Activated effector memory CD4-positive, alpha-beta T cell treated with Interleukin-2 at 50 U/mL for 16 hours (primary cell): ENCODE measurements around the gene B3GNT7.
"Not testable (repeated sequence)": the region's sequence is repeated elsewhere in the genome, so short reads cannot be mapped to it uniquely, and the experiment has no call there.

Source experiments
- DNase-seq: peaks from one replicate; pipeline ENCODE4 v3.0.0-alpha.2; 2020

Gene B3GNT7

DNA sequence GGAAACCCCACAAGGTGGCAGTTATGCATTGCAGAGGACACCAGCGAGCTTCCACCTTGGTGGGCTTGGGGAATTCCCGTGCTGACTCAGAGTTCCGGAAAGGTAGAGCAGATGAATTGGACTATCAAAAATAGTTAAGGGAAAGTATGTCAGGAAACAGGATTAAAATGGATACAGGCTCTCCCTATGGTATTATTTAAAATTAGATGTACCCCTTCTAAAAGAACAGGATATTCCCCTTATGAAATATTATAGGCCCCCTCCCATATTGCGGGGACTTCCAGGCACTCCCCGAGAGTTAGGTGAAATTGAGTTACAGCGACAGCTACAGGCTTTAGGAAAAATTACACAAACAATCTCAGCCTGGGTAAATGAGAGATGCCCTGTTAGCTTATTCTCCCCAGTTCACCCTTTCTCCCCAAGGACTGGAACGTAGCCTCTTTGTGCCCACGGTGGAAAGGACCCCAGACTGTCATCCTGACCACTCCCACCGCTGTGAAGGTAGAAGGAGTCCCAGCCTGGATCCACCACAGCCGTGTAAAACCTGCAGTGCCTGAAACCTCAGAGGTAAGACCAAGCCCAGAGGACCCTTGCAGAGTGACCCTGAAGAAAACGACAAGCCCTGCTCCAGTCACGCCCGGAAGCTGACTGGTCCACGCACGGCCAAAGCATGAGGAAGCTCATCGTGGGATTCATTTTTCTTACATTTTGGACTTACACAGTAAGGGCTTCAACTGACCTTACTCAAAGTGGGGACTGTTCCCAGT is 10.3 kb downstream of the B3GNT7 start:
- DNase-seq = not testable (repeated sequence)

- not testable (repeated sequence) for DNase-seq
Measured at GRCh38 chr2:231407686-231408085, 12.2 kb downstream of the B3GNT7 start.

- not testable (repeated sequence) for DNase-seq
Measured at GRCh38 chr2:231408304-231408703, 12.8 kb downstream of the B3GNT7 start.

GRCh38 chr2:231409776-231410175 is 14.3 kb downstream of the B3GNT7 start:
- no peak for DNase-seq

DNA sequence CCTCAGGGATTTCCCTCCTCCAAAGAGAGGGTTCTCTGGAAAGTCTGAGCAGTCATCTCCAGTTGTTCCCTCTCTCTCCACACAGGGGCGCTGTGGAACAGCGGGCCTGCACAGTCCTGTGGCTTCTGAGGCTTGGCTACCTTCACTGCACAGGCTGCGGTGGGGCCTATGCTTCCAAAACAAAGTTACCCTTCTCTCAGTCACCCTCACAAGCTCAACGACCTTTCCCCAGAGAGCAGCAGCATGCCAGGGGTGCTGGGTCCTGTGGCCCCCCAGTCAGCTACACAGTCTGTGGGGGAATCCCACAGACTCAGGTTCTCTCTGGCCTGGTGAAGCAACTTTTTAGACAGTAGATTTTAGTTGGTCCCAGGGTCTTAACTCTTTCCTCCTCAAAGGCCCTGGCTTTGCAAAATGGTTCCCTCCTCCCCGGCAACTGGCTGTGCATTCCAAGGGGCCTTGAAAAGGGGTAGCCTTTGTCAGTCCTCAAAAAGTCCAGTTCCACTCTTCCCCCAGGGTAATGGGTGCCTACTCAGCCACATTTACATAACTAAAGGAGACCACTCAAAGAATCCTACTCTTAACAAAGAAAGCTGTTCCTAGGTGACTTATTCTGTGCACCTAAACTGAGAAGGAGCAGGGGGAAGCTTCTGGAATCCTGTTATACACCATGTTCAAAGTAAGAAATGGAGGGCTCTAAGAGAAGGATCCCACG is 14.9 kb downstream of the B3GNT7 start:
- DNase-seq = no peak

DNA sequence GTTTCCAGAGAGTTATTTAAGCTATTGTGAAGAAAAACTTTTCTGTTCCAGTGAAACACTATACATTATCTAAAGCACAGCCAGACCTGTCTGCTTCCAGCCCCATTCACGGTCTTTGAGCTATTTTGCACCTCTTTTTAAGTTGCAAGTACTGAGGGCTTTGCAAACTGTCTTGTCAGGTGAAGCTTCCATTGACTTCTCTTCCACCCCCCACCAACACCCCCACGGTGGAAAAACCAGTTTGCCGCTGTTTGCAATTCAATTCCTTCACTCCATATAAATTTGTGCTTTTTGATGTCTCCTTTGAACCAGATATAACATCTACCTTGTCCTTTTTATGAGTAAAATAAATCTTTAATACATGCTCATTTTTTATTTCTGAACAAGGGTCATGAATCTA is 15.7 kb downstream of the B3GNT7 start:
- no peak for DNase-seq

DNA sequence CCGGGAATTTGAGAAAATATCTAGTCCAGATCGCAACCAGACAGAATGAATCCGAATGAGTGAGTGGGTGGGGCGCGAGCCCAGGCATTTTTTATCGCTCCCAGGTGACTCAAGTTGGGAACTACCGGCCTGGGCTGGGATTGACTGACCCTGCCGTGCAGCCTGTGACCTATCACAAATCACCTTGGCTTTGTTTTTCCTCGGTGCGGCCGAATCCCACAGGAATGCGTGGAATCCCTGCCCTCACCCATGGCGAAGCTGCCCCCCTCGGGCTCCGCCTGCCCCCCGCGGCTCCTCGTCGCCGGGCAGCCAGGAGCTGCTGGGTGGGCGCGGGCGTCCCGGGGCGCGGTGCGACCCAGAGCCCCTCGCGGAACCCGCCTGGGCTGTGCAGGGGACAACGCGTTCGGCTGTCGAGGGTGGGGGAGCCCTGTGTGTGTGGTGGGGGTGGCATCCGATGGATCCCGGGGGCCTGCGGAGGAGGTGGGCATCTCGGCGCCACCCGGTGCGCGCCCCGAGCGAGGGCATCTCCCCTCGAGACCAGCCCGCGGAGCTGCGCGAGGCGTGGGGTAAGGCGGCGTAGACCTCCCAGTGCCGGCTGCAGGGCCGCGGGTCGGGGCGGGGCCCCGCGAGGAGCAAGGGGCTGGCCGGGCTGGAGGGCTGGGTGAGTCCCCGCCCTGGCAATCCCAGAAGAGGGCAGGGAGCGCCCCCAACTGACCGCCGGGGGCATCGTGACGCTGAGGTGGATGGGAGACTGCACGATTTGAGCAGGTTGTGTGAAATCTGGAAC is 16.5 kb downstream of the B3GNT7 start:
- no peak for DNase-seq

GRCh38 chr2:231412618-231412963 is 17.1 kb downstream of the B3GNT7 start:
- no peak for DNase-seq

DNA sequence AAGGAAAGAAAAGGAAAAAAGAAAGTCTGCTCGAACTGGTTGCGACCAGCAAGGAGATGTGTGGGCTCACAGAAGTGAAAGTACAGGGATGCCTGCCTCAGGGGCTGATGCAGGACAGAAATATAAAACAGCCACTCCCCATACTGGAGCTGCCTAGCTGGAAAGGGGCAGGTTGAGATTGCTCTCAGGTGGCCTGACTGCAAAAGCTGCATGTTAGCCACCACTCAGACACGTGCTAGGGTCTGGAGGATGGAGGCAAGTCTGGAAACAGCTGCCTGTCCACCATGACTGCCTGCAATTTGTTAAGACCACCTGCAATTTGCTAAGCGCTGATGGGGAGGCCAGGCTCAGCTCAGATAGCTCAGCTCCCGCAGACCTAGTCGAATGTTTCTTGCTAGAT is 17.9 kb downstream of the B3GNT7 start:
- DNase-seq = no peak

GRCh38 chr2:231413921-231414476 is 18.5 kb downstream of the B3GNT7 start:
- DNase-seq = no peak

GRCh38 chr2:231415029-231415428 is 19.5 kb downstream of the B3GNT7 start:
- no peak for DNase-seq

GRCh38 chr2:231418820-231419640 is 23.5 kb downstream of the B3GNT7 start:
- no peak for DNase-seq

GRCh38 chr2:231421051-231421580 is 25.6 kb downstream of the B3GNT7 start:
- no peak for DNase-seq

- no peak for DNase-seq
Measured at GRCh38 chr2:231422056-231422455, 26.5 kb downstream of the B3GNT7 start.

DNA sequence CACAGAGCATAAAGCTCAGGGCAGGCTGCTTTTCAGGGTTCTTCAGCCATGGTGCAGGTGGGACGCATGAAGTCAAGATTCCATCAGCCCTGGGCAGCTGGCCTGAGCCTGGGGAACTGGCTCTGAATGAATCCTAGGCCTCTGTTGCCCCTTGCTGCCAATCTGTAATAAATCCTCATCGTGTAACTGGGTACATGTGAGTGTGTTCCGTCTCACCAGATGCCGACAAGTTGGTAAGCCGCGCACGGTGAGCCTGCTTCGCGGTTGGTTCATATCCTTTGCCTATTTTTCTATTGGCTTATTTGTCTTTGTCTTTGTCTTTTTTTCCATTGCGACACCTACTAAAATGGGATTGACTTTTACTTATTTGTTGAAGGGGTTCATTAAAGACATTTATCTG is 27.7 kb downstream of the B3GNT7 start:
- no peak for DNase-seq

DNA sequence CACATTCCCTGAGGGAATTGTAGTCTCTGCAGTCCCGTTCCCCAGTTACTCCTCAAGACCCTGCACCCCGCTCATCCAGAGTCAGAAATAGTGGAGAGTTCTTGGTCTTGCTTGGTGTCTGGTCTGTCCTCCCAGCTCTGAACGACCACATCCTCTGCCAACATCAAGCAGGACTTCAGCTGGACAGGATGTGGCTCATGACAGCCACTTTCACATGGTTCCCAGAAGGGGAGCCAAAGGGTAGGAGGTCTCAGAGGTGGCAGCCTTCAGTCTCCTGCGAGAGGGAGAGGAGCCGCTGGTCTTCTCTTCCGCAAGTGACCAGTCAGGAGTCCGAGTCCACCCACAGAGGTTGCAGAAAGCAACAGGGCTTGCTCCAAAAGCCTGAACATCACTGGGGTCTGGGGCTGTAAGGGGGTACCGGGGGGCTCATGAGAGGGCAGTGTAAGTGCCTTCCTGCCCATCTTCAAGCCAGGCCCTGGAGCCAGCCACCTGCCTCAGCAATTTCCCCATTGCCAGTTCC is 29.8 kb downstream of the B3GNT7 start:
- no peak for DNase-seq

DNA sequence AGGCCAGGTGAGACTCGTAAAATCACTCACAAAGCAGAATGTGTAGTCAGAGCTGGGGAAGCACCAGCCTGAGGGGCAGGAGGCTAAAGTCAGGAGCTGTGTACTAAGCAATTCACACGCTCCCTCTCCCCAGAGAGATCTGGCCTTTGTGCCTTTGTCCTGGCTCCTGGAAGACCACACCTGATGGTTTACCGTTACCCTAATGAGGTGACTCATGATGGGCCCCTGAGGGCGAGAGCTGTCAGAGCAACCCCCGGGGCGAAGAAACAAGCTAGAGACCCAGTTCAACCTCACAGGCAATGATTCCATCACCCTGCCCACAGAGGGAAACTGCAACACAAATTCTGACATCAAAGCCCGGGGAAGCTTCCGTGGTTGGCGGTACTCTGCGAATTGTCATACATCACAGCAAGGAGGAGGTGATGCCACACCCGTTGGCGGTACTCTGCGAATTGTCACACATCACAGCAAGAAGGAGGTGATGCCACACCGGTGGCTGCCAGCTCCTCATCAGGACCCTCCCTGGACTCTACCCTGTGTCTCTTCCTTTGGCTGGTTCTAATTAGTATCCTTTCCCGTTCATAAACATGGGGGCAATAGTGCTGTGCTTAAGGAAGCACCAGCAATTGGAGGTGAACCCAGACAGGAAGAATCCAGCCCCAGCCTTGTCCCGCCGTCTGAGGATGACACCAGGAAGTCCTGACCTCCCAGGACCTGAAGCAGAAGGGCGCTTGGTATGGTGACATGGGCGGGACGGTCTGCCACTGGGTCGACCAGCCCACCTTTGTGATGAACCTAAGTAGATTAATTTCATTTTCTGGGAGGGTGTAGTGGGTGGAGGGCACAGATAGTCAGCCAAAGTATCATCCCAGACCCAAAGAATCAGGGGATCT is 30.5 kb downstream of the B3GNT7 start:
- no peak for DNase-seq

DNA sequence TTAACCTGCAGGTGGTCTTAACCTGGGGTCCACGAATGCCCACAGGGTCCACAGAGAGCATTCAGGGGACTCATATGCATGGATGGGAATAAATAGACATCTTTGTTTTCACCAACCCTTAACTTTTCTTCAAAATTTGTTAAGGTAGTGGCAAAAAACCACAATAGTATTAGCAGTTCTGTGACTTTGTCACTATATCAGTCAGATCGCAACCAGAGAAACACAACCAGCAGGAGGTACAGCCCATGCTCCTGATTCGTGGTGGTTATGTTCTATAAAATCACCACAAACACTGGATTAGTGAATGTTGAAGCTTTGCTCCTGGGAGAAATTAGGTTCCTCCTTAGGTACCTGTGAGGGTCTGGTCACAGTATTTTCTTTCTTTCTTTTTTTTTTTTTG is 31.6 kb downstream of the B3GNT7 start:
- no peak for DNase-seq

DNA sequence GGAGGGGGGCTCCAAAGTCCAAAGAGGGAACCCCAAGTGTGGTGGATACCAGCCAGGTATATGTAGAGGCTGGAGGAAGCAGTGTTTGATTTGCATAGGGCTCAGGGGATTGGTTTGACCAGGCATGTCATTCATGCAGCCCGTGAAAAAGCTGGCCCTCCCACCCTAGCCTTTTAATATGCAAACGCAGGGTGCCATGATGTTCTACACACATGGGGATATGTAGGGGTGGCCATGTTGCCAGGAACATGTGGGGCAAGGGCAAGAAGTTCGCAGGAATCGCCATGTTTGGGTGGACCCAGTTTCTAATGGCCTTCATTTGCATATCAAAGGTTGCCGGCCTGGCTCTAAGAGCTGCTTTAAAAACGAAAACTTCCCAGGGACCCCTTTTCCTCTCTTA is 33.6 kb downstream of the B3GNT7 start:
- DNase-seq = no peak

- no peak for DNase-seq
Measured at GRCh38 chr2:231429901-231430300, 34.4 kb downstream of the B3GNT7 start.

- not testable (repeated sequence) for DNase-seq
Measured at GRCh38 chr2:231430437-231430836, 34.9 kb downstream of the B3GNT7 start.
